Mesenchymal stem cell (in vitro differentiated cells and primary cell): ENCODE results near the gene OSMR.

Experiments used
- DNase-seq: peaks from one replicate; pipeline ENCODE4 v3.0.0-alpha.2; 2013
- H2AFZ ChIP-seq: one replicate; pipeline ENCODE4 v1.6.1; 2013; ENCODE audit warnings: low read depth, mild to moderate bottlenecking, control low read depth, inconsistent platforms, low read length, moderate library complexity
- H2AK5ac ChIP-seq: 2 replicates; pipeline ENCODE4 v1.6.1; 2013; ENCODE audit warnings: low read length, moderate library complexity, mild to moderate bottlenecking, inconsistent platforms; ENCODE audit not compliant: severe bottlenecking
- H2BK120ac ChIP-seq: one replicate; pipeline ENCODE4 v1.6.1; 2013; ENCODE audit warnings: low read depth, mild to moderate bottlenecking, inconsistent platforms, low read length, moderate library complexity
- H2BK12ac ChIP-seq, 2 experiments: one replicate each; pipeline ENCODE4 v1.6.1; 2013; ENCODE audit warnings: inconsistent platforms in 2 of 2, low read length in 2 of 2, mild to moderate bottlenecking in 2 of 2, moderate library complexity in 2 of 2, control low read depth in 1 of 2
- H2BK15ac ChIP-seq: one replicate; pipeline ENCODE4 v1.6.1; 2013; ENCODE audit warnings: mild to moderate bottlenecking, low read depth, inconsistent platforms; ENCODE audit not compliant: poor library complexity, severe bottlenecking
- H2BK5ac ChIP-seq: 2 replicates; pipeline ENCODE4 v1.6.1; 2013; ENCODE audit warnings: low read depth, mild to moderate bottlenecking, low read length, control low read depth, inconsistent platforms; ENCODE audit not compliant: poor library complexity, severe bottlenecking
- H3K14ac ChIP-seq, 2 experiments: one replicate each; pipeline ENCODE4 v1.6.1; 2013; ENCODE audit warnings: inconsistent platforms in 2 of 2, low read length in 2 of 2, control low read depth in 1 of 2, mild to moderate bottlenecking in 1 of 2, moderate library complexity in 1 of 2
- H3K18ac ChIP-seq, 2 experiments: one replicate each; pipeline ENCODE4 v1.6.1; 2013; ENCODE audit warnings: inconsistent platforms in 2 of 2, low read length in 2 of 2, control low read depth in 1 of 2, low read depth in 1 of 2, mild to moderate bottlenecking in 1 of 2
- H3K23ac ChIP-seq, 2 experiments: one replicate each; pipeline ENCODE4 v1.6.1; 2013; ENCODE audit warnings: inconsistent platforms in 2 of 2, low read length in 2 of 2, mild to moderate bottlenecking in 2 of 2, moderate library complexity in 2 of 2, control low read depth in 1 of 2
- H3K27ac ChIP-seq: 2 replicates; pipeline ENCODE4 v1.5.1; 2013; ENCODE audit warnings: mild to moderate bottlenecking, moderate library complexity, low read length, control low read depth, inconsistent platforms; ENCODE audit not compliant: poor library complexity, severe bottlenecking
- H3K27me3 ChIP-seq, 2 experiments: 2 replicates each; pipeline versions ENCODE4 v1.6.1 to v1.7.0; 2013; ENCODE audit warnings: low read length in 2 of 2, mild to moderate bottlenecking in 2 of 2, moderate library complexity in 2 of 2, control low read depth in 1 of 2, inconsistent platforms in 1 of 2; ENCODE audit not compliant: control insufficient read depth in 1 of 2, insufficient read depth in 1 of 2
- H3K36me3 ChIP-seq, 2 experiments: 2 replicates each; pipeline versions ENCODE4 v1.6.1 to v1.7.0; 2013; ENCODE audit warnings: low read length in 2 of 2, control low read depth in 1 of 2, inconsistent platforms in 1 of 2, low read depth in 1 of 2, mild to moderate bottlenecking in 1 of 2; ENCODE audit not compliant: insufficient read depth in 2 of 2, control insufficient read depth in 1 of 2
- H3K4ac ChIP-seq, 2 experiments: one replicate each; pipeline ENCODE4 v1.6.1; 2013; ENCODE audit warnings: inconsistent platforms in 2 of 2, low read length in 2 of 2, mild to moderate bottlenecking in 2 of 2, moderate library complexity in 2 of 2, control low read depth in 1 of 2, low read depth in 1 of 2
- H3K4me1 ChIP-seq: 2 replicates; pipeline ENCODE4 v1.6.1; 2013; ENCODE audit warnings: low read depth, low read length, control low read depth; ENCODE audit not compliant: control insufficient read depth, insufficient read depth
- H3K4me2 ChIP-seq: 2 replicates; pipeline ENCODE4 v1.6.1; 2013; ENCODE audit warnings: low read length, mild to moderate bottlenecking, inconsistent platforms; ENCODE audit not compliant: poor library complexity, severe bottlenecking
- H3K4me3 ChIP-seq, 2 experiments: 2 replicates each; pipeline versions ENCODE4 v1.5.1 to v1.7.0; 2013; ENCODE audit warnings: low read length in 2 of 2, mild to moderate bottlenecking in 2 of 2, control low read depth in 1 of 2, low read depth in 1 of 2; ENCODE audit not compliant: insufficient read depth in 1 of 2
- H3K79me1 ChIP-seq: replicated peaks from 2 replicates; pipeline ENCODE4 v1.6.1; 2013; ENCODE audit warnings: mild to moderate bottlenecking, control low read depth, low read length, inconsistent platforms; ENCODE audit not compliant: poor library complexity, severe bottlenecking
- H3K9ac ChIP-seq: 2 replicates; pipeline ENCODE4 v1.7.0; 2013; ENCODE audit warnings: mild to moderate bottlenecking, low read length, moderate library complexity
- H3K9me3 ChIP-seq: 2 replicates; pipeline ENCODE4 v1.7.0; 2013; ENCODE audit warnings: mild to moderate bottlenecking, low read length; ENCODE audit not compliant: control insufficient read depth
- H4K8ac ChIP-seq: one replicate; pipeline ENCODE4 v1.6.1; 2013; ENCODE audit warnings: inconsistent platforms, mild to moderate bottlenecking, low read length, moderate library complexity
- H4K91ac ChIP-seq: one replicate; pipeline ENCODE4 v1.6.1; 2013; ENCODE audit warnings: mild to moderate bottlenecking, low read length, inconsistent platforms
- WGBS: methylation state at CpG from one replicate; pipeline ENCODE4 v1.1.7; 2013; ENCODE audit warnings: mixed read lengths; 5-methylcytosine and 5-hydroxymethylcytosine counted together

Gene OSMR

GRCh38 chr5:38921174-38921573 is 75.4 kb downstream of the OSMR start:
- no peaks in the 10 kb centered on the region for H3K27me3 ChIP-seq
- no peak overlapping the region for H3K4me3 ChIP-seq
- H4K91ac ChIP-seq = no peak overlapping the region
- H3K4ac ChIP-seq = no peak overlapping the region
- no peak overlapping the region for H3K18ac ChIP-seq
- no peak overlapping the region for H3K9ac ChIP-seq
- no peak overlapping the region for H3K14ac ChIP-seq
- peaks cover 6% of the 10 kb centered on the region for H3K4me1 ChIP-seq
- no peak overlapping the region for H4K8ac ChIP-seq
- H2BK15ac ChIP-seq = no peak overlapping the region
- H3K4me2 ChIP-seq = no peak overlapping the region
- H3K9me3 ChIP-seq = no peaks in the 10 kb centered on the region
- H2BK12ac ChIP-seq = no peak overlapping the region
- H2BK5ac ChIP-seq = no peak overlapping the region
- no peak overlapping the region for H3K23ac ChIP-seq
- H2BK120ac ChIP-seq = no peak overlapping the region
- no peak overlapping the region for H2AFZ ChIP-seq
- H2AK5ac ChIP-seq = no peak overlapping the region
- H3K36me3 ChIP-seq = peaks cover 15 to 97% of the 10 kb centered on the region in 2 experiments
- no CpG with 5 or more reads among the region's 1 CpG for WGBS
- no peak overlapping the region for H3K27ac ChIP-seq
- H3K79me1 ChIP-seq = peaks cover 3% of the 10 kb centered on the region
- peak; percentile 19 for DNase-seq

GRCh38 chr5:38922199-38922598 is 76.4 kb downstream of the OSMR start:
- Histone ChIP-seq H3K36me3 (peaks cover 15 to 97% of the 10 kb centered on the region in 2 experiments), H2BK12ac (peak overlapping the region in 1 of 2 experiments; percentile 15), H2BK5ac (no peak overlapping the region), H2BK15ac (no peak overlapping the region), H3K4ac (no peak overlapping the region), H3K79me1 (peaks cover 3% of the 10 kb centered on the region), H3K4me2 (no peak overlapping the region), H3K9ac (no peak overlapping the region), H4K8ac (no peak overlapping the region), H2BK120ac (no peak overlapping the region), H3K14ac (no peak overlapping the region), H3K9me3 (no peaks in the 10 kb centered on the region), H3K27me3 (no peaks in the 10 kb centered on the region), H2AFZ (no peak overlapping the region), H4K91ac (no peak overlapping the region), H3K27ac (no peak overlapping the region), H3K18ac (no peak overlapping the region), H3K4me1 (peaks cover 5% of the 10 kb centered on the region), H3K23ac (no peak overlapping the region), H3K4me3 (no peak overlapping the region), H2AK5ac (no peak overlapping the region)
- DNase-seq = peak; percentile 53
- 6% methylated on average over 1 of the region's 1 CpG for WGBS

- Histone ChIP-seq H3K9ac (peak overlapping the region; percentile 69), H3K14ac (no peak overlapping the region), H3K79me1 (peaks cover 3% of the 10 kb centered on the region), H4K91ac (no peak overlapping the region), H2BK12ac (no peak overlapping the region), H2AK5ac (no peak overlapping the region), H3K4me3 (peak overlapping the region in 1 of 2 experiments; percentile 19), H3K4me1 (peaks cover 6% of the 10 kb centered on the region), H3K4me2 (no peak overlapping the region), H3K36me3 (peaks cover 16 to 97% of the 10 kb centered on the region in 2 experiments), H2BK15ac (no peak overlapping the region), H3K23ac (no peak overlapping the region), H2AFZ (no peak overlapping the region), H3K18ac (no peak overlapping the region), H2BK120ac (no peak overlapping the region), H3K9me3 (no peaks in the 10 kb centered on the region), H4K8ac (no peak overlapping the region), H3K4ac (no peak overlapping the region), H2BK5ac (no peak overlapping the region), H3K27ac (no peak overlapping the region), H3K27me3 (no peaks in the 10 kb centered on the region)
- peak; percentile 62 for DNase-seq
- WGBS = 71% methylated on average over 3 of the region's 3 CpGs
Observed at GRCh38 chr5:38923661-38924451, 78.0 kb downstream of the OSMR start.

GRCh38 chr5:38925154-38925925 is 79.5 kb downstream of the OSMR start:
- WGBS = 63% methylated on average over 6 of the region's 6 CpGs
- no peak overlapping the region for H3K23ac ChIP-seq
- H3K4me3 ChIP-seq = peak overlapping the region in 1 of 2 experiments; percentile 7

More at GRCh38 chr5:38925154-38925925, 79.5 kb downstream of the OSMR start:
- H2AK5ac ChIP-seq = no peak overlapping the region
- no peak overlapping the region for H3K4me2 ChIP-seq
- no peak overlapping the region for H2BK12ac ChIP-seq
- no peak overlapping the region for H2BK120ac ChIP-seq
- H3K79me1 ChIP-seq = peaks cover 3% of the 10 kb centered on the region
- peak overlapping the region; percentile 35 for H4K91ac ChIP-seq
- H3K27me3 ChIP-seq = no peaks in the 10 kb centered on the region
- H3K4ac ChIP-seq = no peak overlapping the region
- H4K8ac ChIP-seq = no peak overlapping the region
- peaks cover 6% of the 10 kb centered on the region for H3K4me1 ChIP-seq
- no peak overlapping the region for H3K14ac ChIP-seq
- H3K27ac ChIP-seq = peak overlapping the region; percentile 71
- H3K36me3 ChIP-seq = peaks cover 16 to 97% of the 10 kb centered on the region in 2 experiments
- H3K9me3 ChIP-seq = no peaks in the 10 kb centered on the region
- H2BK5ac ChIP-seq = no peak overlapping the region
- no peak overlapping the region for H2BK15ac ChIP-seq
- no peak overlapping the region for H2AFZ ChIP-seq
- H3K18ac ChIP-seq = peak overlapping the region in 1 of 2 experiments; percentile 5
- DNase-seq = peak; percentile 76
- H3K9ac ChIP-seq = peak overlapping the region; percentile 69
